Ectodermal cell (in vitro differentiated cells): ENCODE data around the gene MNAT1.

Source experiments
- H3K27ac ChIP-seq: 2 replicates; pipeline ENCODE4 v1.7.0; 2013; ENCODE audit warnings: mild to moderate bottlenecking, low read depth, low read length; ENCODE audit not compliant: insufficient read depth, poor library complexity, severe bottlenecking
- H3K27me3 ChIP-seq: 2 replicates; pipeline ENCODE4 v1.7.0; 2013; ENCODE audit warnings: mild to moderate bottlenecking, low read length; ENCODE audit not compliant: insufficient read depth, control insufficient read depth, poor library complexity, severe bottlenecking
- H3K36me3 ChIP-seq: one replicate; pipeline ENCODE4 v1.7.0; 2013; ENCODE audit warnings: low read length; ENCODE audit not compliant: control insufficient read depth, insufficient read depth
- H3K4me1 ChIP-seq: one replicate; pipeline ENCODE4 v1.7.0; 2013; ENCODE audit warnings: low read length; ENCODE audit not compliant: control insufficient read depth, insufficient read depth
- H3K4me3 ChIP-seq: 2 replicates; pipeline ENCODE4 v1.7.0; 2013; ENCODE audit warnings: low read depth, low read length, control low read depth; ENCODE audit not compliant: insufficient read depth
- H3K9me3 ChIP-seq: 2 replicates; pipeline ENCODE4 v1.7.0; 2013; ENCODE audit warnings: mild to moderate bottlenecking, low read length, moderate library complexity; ENCODE audit not compliant: control insufficient read depth
- WGBS, 2 experiments: methylation state at CpG; one replicate each; pipeline ENCODE4 v1.1.7; 2013; ENCODE audit warnings: missing lambda C conversion rate in 2 of 2; 5-methylcytosine and 5-hydroxymethylcytosine counted together

MNAT1 gene

DNA sequence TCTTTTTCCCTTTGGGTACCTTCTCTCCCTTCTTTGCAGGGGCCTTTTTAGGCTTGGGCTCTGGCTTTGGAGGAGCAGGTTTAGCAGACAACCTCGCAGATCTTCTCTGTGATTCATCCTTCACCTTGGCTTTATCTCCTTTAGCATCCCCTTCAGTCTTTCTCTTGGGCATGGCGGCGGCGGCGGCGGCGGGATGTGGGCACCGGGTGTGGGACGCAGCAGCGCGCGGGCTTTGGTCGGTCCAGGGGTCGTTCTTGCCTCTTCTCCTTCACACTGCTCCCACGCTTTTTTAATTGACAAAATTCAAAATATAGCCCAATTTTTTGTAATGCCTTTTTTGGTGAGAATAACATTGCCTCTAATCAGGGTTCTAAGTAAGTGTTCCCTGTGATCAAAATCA lies 237.7 kb downstream of the MNAT1 start:
- Histone ChIP-seq H3K4me3 (no peak overlapping the region), H3K27me3 (no peaks in the 10 kb centered on the region), H3K36me3 (no peaks in the 10 kb centered on the region), H3K9me3 (no peaks in the 10 kb centered on the region), H3K4me1 (no peaks in the 10 kb centered on the region), H3K27ac (no peak overlapping the region)
- 95 to 97% methylated on average over 15 of the region's 15 CpGs for WGBS, 2 experiments

GRCh38 chr14:60973070-60973469 lies 238.5 kb downstream of the MNAT1 start:
- no peaks in the 10 kb centered on the region for H3K4me1 ChIP-seq
- no peaks in the 10 kb centered on the region for H3K36me3 ChIP-seq
- 87 to 95% methylated on average over 3 of the region's 3 CpGs for WGBS, 2 experiments
- no peak overlapping the region for H3K4me3 ChIP-seq
- H3K27ac ChIP-seq: no peak overlapping the region
- H3K9me3 ChIP-seq: no peaks in the 10 kb centered on the region
- no peaks in the 10 kb centered on the region for H3K27me3 ChIP-seq

GRCh38 chr14:60974090-60974651 lies 239.6 kb downstream of the MNAT1 start:
- 91 to 95% methylated on average over 6 of the region's 6 CpGs for WGBS, 2 experiments
- H3K9me3 ChIP-seq: no peaks in the 10 kb centered on the region
- H3K4me1 ChIP-seq: no peaks in the 10 kb centered on the region
- H3K4me3 ChIP-seq: no peak overlapping the region
- H3K36me3 ChIP-seq: no peaks in the 10 kb centered on the region
- no peaks in the 10 kb centered on the region for H3K27me3 ChIP-seq
- H3K27ac ChIP-seq: no peak overlapping the region

- no peak overlapping the region for H3K4me3 ChIP-seq
- H3K4me1 ChIP-seq: no peaks in the 10 kb centered on the region
- no peaks in the 10 kb centered on the region for H3K9me3 ChIP-seq
- WGBS, 2 experiments: 70 to 73% methylated on average over 2 of the region's 2 CpGs
- H3K27me3 ChIP-seq: no peaks in the 10 kb centered on the region
- H3K27ac ChIP-seq: no peak overlapping the region
- no peaks in the 10 kb centered on the region for H3K36me3 ChIP-seq
Observed at GRCh38 chr14:60975551-60975950, 241.0 kb downstream of the MNAT1 start.

DNA sequence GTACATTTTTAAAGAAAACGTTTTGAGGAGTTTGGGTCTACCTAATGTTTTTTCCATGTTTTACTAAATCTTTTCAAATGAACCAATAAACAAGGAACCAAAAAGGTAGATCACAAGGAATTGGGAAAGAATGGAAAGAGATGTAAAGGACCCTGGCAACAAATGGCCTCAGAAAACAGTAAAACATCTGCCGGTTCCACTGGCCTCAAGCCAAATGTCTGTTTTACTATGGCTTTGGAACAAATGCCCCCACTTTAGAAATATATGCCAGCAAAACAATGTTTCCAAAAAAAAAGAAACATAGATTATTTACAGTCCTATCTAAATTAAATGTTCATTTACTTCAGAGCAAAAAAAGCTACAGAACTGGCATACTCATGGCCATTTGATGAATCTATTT lies 243.3 kb downstream of the MNAT1 start:
- Histone ChIP-seq H3K9me3 (no peaks in the 10 kb centered on the region), H3K4me1 (no peaks in the 10 kb centered on the region), H3K36me3 (no peaks in the 10 kb centered on the region), H3K27me3 (no peaks in the 10 kb centered on the region), H3K27ac (no peak overlapping the region), H3K4me3 (no peak overlapping the region)
- WGBS, 2 experiments: 77 to 95% methylated on average over 1 to 2 of the region's 2 CpGs

GRCh38 chr14:60980811-60981632 lies 246.5 kb downstream of the MNAT1 start, which contains the start of the genes SLC38A6 and TRMT5:
TSS of gene SLC38A6 (plus strand) at chr14:60981245. CDS start at chr14:60981278, 33 bp downstream.
TSS of gene TRMT5 (minus strand) at chr14:60981079. CDS start at chr14:60980973, 106 bp downstream.
- 0% methylated on average over 59 of the region's 59 CpGs for WGBS, 2 experiments
- peak within 1 kb of the TSS; percentile 78 for H3K27ac ChIP-seq

GRCh38 chr14:60981633-60982455 lies 247.3 kb downstream of the MNAT1 start:
- WGBS, 2 experiments: 16 to 19% methylated on average over 9 to 10 of the region's 12 CpGs

More at GRCh38 chr14:60980811-60981632, 246.5 kb downstream of the MNAT1 start, which contains the start of the genes SLC38A6 and TRMT5:
- no peaks in the 10 kb centered on the region for H3K27me3 ChIP-seq
- peak within 1 kb of the TSS; percentile 73 for H3K4me3 ChIP-seq
- H3K9me3 ChIP-seq: no peaks in the 10 kb centered on the region
- H3K36me3 ChIP-seq: no peaks in the 10 kb centered on the region
- H3K4me1 ChIP-seq: no peaks in the 10 kb centered on the region

DNA sequence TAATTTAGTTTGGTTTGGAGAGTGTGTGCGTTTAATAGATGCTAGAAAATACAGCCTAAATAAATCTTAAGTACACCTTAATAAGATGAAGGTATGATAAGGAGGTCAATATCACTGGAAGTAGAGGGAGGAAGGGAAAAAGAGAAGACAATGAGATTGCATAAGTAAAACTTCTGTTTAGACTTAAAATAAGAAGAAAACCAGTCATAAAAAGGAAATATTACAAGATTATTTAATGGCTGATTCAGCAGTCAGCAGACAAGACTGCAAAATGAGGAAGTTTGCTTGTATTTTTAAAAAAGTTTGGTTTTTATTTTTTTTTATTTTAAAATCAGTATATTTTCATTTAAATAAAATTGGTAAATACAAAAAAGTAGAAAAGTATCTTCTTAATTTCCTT lies 249.6 kb downstream of the MNAT1 start:
- WGBS, 2 experiments: no CpG with 5 or more reads among the region's 1 CpG
- Histone ChIP-seq H3K27me3 (no peaks in the 10 kb centered on the region), H3K4me1 (no peaks in the 10 kb centered on the region), H3K36me3 (no peaks in the 10 kb centered on the region), H3K4me3 (no peak overlapping the region), H3K9me3 (no peaks in the 10 kb centered on the region), H3K27ac (no peak overlapping the region)

More at GRCh38 chr14:60981633-60982455, 247.3 kb downstream of the MNAT1 start:
- H3K9me3 ChIP-seq: no peaks in the 10 kb centered on the region
- no peaks in the 10 kb centered on the region for H3K36me3 ChIP-seq
- H3K27me3 ChIP-seq: no peaks in the 10 kb centered on the region
- peak overlapping the region; percentile 73 for H3K4me3 ChIP-seq
- no peaks in the 10 kb centered on the region for H3K4me1 ChIP-seq
- H3K27ac ChIP-seq: peak overlapping the region; percentile 78

- H3K4me3 ChIP-seq: no peak overlapping the region
- no peaks in the 10 kb centered on the region for H3K36me3 ChIP-seq
- no peaks in the 10 kb centered on the region for H3K9me3 ChIP-seq
- 83 to 100% methylated on average over 1 to 2 of the region's 2 CpGs for WGBS, 2 experiments
- no peaks in the 10 kb centered on the region for H3K27me3 ChIP-seq
- H3K27ac ChIP-seq: no peak overlapping the region
- no peaks in the 10 kb centered on the region for H3K4me1 ChIP-seq
Observed at GRCh38 chr14:60986500-60986899, 251.9 kb downstream of the MNAT1 start.

DNA sequence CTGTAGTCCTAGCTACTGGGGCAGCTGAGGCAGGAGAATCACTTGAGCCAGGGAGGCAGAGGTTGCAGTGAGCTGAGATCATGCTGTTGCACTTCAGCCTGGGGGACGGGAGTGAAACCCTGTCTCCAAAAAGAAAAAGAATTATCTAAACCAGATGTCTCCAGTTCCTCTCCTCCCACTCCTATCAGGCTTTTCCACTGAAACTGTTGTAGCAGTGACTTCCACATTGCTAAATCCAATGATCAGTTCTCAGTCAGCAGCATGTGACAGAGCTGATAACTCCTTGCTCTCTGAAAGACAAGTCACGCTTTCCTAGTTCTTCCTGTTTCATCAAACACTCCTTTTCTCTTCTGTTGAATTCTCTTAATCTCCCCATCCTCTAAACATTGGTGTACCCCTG lies 255.0 kb downstream of the MNAT1 start:
- no peaks in the 10 kb centered on the region for H3K9me3 ChIP-seq
- H3K27ac ChIP-seq: no peak overlapping the region
- no peaks in the 10 kb centered on the region for H3K4me1 ChIP-seq
- 88 to 93% methylated on average over 2 of the region's 2 CpGs for WGBS, 2 experiments
- no peaks in the 10 kb centered on the region for H3K27me3 ChIP-seq
- H3K36me3 ChIP-seq: no peaks in the 10 kb centered on the region
- no peak overlapping the region for H3K4me3 ChIP-seq
